Activated CD4-positive, alpha-beta T cell treated with anti-CD3 and anti-CD28 coated beads for 36 hours (primary cell): Measurements from ENCODE around the gene RUNX2. TPM values are rescaled to one million over a fixed set of nuclear protein-coding genes. Genes with fewer than 3 reads are reported as not detected.
"Not testable (repeated sequence)": the region's sequence is repeated elsewhere in the genome, so short reads cannot be mapped to it uniquely, and the experiment has no call there.

Experiments used
- ATAC-seq: fragments of 200-7000 bp; cut with Tn5 transposase; one replicate; pipeline ENCODE4 v1.10.0; 2021; ENCODE audit warnings: mild to moderate bottlenecking, moderate library complexity
- CTCF ChIA-PET: fragments of 350-600 bp; sonication (Branson Sonifier 250); formaldehyde crosslinking; loops from one replicate; lab custom pipeline; 2021; ENCODE audit warnings: antibody characterized with exemption; lab: Charles Lee
- POLR2A ChIA-PET: fragments of 350-600 bp; sonication (Branson Sonifier 250); formaldehyde crosslinking; loops from one replicate; lab custom pipeline; 2021; ENCODE audit warnings: antibody characterized with exemption, inconsistent platforms; lab: Charles Lee
- DNase-seq: peaks from one replicate; pipeline ENCODE4 v3.0.0-alpha.2; 2020
- H3K27ac Mint-ChIP-seq: one replicate; pipeline ENCODE4 v1.8.0; 2021; ENCODE audit warnings: mixed read lengths
- H3K27me3 Mint-ChIP-seq: one replicate; pipeline ENCODE4 v1.8.0; 2021; ENCODE audit warnings: mixed read lengths
- H3K36me3 Mint-ChIP-seq: one replicate; pipeline ENCODE4 v1.8.0; 2021; ENCODE audit warnings: low read depth, mixed read lengths
- H3K4me1 Mint-ChIP-seq: one replicate; pipeline ENCODE4 v1.8.0; 2021; ENCODE audit warnings: mixed read lengths
- H3K4me3 Mint-ChIP-seq: one replicate; pipeline ENCODE4 v1.8.0; 2021; ENCODE audit warnings: mild to moderate bottlenecking, moderate library complexity, mixed read lengths
- H3K9me3 Mint-ChIP-seq: one replicate; pipeline ENCODE4 v1.8.0; 2021; ENCODE audit warnings: low read depth, mixed read lengths
- intact Hi-C, 2 experiments: fragments of 100-400 bp; cut with DNase I in 1 of 2; cut with micrococcal nuclease in 1 of 2; formaldehyde crosslinking; loops; one replicate each; pipeline versions ENCODE4 v1.14.2 to v1.15.1; 2022 to 2024; cut with DNase I, micrococcal nuclease
- total RNA-seq, 2 experiments: library from RNA; stranded (reverse); gene quantifications; one replicate each; pipeline ENCODE4 v1.2.3, GENCODE V29; 2021

Gene RUNX2
- total RNA-seq, 2 experiments from 2014 or later, result 14.6 to 18.1 TPM

GRCh38 chr6:45560321-45560820 lies 232.2 kb downstream of the RUNX2 start:
- ATAC-seq, intact Hi-C loops, DNase-seq, H3K27me3 Mint-ChIP-seq, H3K9me3 Mint-ChIP-seq, H3K36me3 Mint-ChIP-seq, POLR2A ChIA-PET: not testable (repeated sequence)
- Mint-ChIP-seq H3K4me1 (peaks cover 25% of the 10 kb centered on the region), H3K27ac (peak overlapping the region; percentile 80), H3K4me3 (peak overlapping the region; percentile 16)
- CTCF ChIA-PET, result interaction anchor here (0.6 to 1.4 kb wide), 2 partner anchors 165 to 319 kb away, joined by 3 read pairs; no protein-coding TSS in a partner anchor

DNA sequence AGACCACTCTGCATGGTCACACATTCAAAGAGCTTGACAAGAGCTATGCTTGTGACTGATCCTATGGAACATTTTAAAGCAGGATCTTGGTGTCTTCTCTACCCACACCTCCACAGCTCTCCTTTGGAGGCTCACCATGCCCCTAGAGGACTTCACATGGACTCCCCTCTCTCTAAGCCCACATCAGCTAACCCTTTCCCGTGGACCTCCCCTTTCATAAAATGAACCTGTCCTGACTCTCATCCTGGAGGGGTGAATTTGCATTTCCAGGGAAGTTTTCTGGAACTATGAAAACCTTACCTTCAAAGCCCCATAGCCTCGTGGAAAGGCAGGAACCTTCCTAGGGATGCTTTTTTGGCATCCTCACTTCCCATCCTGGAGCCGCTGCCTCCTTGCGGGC lies 234.0 kb downstream of the RUNX2 start:
- ATAC-seq (no peak), DNase-seq (no peak)
- intact Hi-C loops, result no loop called here
- Mint-ChIP-seq H3K27ac (no peak overlapping the region), H3K4me1 (peaks cover 23% of the 10 kb centered on the region), H3K27me3 (peaks cover 3% of the 10 kb centered on the region), H3K36me3 (peaks cover 6% of the 10 kb centered on the region), H3K9me3 (no peaks in the 10 kb centered on the region), H3K4me3 (no peak overlapping the region)
- ChIA-PET CTCF (no interaction called here), POLR2A (no interaction called here)

- no peak for ATAC-seq
- POLR2A ChIA-PET, result interaction anchor here (0.7 kb wide), 1 partner anchor 14 kb away, joined by 3 read pairs; no protein-coding TSS in a partner anchor
- intact Hi-C loops, result no loop called here
- Mint-ChIP-seq H3K4me1 (peaks cover 23% of the 10 kb centered on the region), H3K36me3 (peaks cover 6% of the 10 kb centered on the region), H3K27ac (no peak overlapping the region), H3K4me3 (no peak overlapping the region), H3K27me3 (peaks cover 2% of the 10 kb centered on the region), H3K9me3 (no peaks in the 10 kb centered on the region)
- CTCF ChIA-PET, result interaction anchor here (0.7 to 1.3 kb wide), 2 partner anchors 359 to 952 kb away, joined by 3 read pairs; no protein-coding TSS in a partner anchor
- no peak for DNase-seq
Measured at GRCh38 chr6:45563041-45563440, 234.9 kb downstream of the RUNX2 start.

DNA sequence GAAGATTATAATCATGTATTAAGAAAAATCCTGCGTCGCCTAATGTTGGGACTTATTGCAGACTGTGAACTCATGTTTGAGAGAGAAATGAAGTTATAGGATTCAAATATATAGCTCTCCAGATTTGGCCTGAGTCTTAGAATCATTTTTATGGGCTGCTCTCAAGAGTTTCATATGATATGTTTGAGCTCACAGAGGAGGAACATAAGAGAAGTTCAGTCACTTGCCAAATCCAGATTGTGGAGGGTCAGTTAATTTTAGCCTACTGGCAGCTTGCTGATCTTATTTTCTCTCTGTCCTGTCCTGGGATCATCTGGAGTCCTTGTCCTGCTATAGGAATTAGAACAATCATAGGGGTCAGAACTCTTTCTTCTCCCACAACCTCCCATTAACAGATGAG lies 235.7 kb downstream of the RUNX2 start:
- ChIA-PET POLR2A (no interaction called here), CTCF (interaction anchor here (1.1 to 1.3 kb wide), 2 partner anchors 30 to 359 kb away, joined by 3 read pairs; no protein-coding TSS in a partner anchor)

GRCh38 chr6:45566882-45567281 lies 238.8 kb downstream of the RUNX2 start:
- peaks cover 14% of the 10 kb centered on the region for H3K4me1 Mint-ChIP-seq
- CTCF ChIA-PET, result no interaction called here
- H3K9me3 Mint-ChIP-seq, result no peaks in the 10 kb centered on the region
- no peak overlapping the region for H3K27ac Mint-ChIP-seq
- ATAC-seq (no peak), DNase-seq (no peak)
- POLR2A ChIA-PET, result no interaction called here
- peaks cover 2% of the 10 kb centered on the region for H3K27me3 Mint-ChIP-seq
- no peaks in the 10 kb centered on the region for H3K36me3 Mint-ChIP-seq
- no peak overlapping the region for H3K4me3 Mint-ChIP-seq
- intact Hi-C loops, result no loop called here

More for the DNA sequence above, 235.7 kb downstream of the RUNX2 start:
- Mint-ChIP-seq H3K4me1 (peaks cover 23% of the 10 kb centered on the region), H3K27me3 (peaks cover 2% of the 10 kb centered on the region), H3K9me3 (no peaks in the 10 kb centered on the region), H3K4me3 (no peak overlapping the region), H3K27ac (no peak overlapping the region), H3K36me3 (peaks cover 5% of the 10 kb centered on the region)
- DNase-seq, result no peak
- no peak for ATAC-seq
- intact Hi-C loops, result no loop called here

- intact Hi-C loops, result no loop called here
- Mint-ChIP-seq H3K27me3 (peaks cover 2% of the 10 kb centered on the region), H3K36me3 (no peaks in the 10 kb centered on the region), H3K4me3 (no peak overlapping the region), H3K9me3 (no peaks in the 10 kb centered on the region), H3K27ac (no peak overlapping the region), H3K4me1 (peaks cover 18% of the 10 kb centered on the region)
- ATAC-seq (no peak), DNase-seq (no peak)
- ChIA-PET CTCF (no interaction called here), POLR2A (no interaction called here)
Measured at GRCh38 chr6:45567879-45568278, 239.7 kb downstream of the RUNX2 start.

DNA sequence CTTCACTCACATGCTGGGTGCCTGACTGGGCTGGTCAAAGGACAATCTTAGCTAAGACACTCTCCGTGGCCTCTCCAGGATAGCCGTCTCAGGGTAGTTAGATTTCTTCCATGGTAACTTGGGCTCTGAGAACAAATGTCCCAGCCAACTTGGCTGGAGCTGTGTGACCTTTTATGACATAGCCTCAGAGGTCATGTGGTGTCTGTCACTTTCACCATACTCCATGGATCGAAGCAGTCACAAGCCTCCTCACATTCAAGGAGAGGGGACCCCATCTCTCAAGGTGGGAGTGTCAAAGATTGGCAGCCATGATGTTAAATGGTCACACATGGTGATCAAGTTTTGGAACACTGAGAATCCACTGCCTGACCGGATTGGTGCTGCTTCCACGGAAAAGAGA lies 240.5 kb downstream of the RUNX2 start:
- ChIA-PET POLR2A (no interaction called here), CTCF (no interaction called here)
- Mint-ChIP-seq H3K27ac (no peak overlapping the region), H3K36me3 (no peaks in the 10 kb centered on the region), H3K4me3 (no peak overlapping the region), H3K27me3 (peaks cover 2% of the 10 kb centered on the region), H3K9me3 (no peaks in the 10 kb centered on the region), H3K4me1 (peaks cover 23% of the 10 kb centered on the region)
- intact Hi-C loops, result no loop called here
- no peak for ATAC-seq
- DNase-seq, result no peak

DNA sequence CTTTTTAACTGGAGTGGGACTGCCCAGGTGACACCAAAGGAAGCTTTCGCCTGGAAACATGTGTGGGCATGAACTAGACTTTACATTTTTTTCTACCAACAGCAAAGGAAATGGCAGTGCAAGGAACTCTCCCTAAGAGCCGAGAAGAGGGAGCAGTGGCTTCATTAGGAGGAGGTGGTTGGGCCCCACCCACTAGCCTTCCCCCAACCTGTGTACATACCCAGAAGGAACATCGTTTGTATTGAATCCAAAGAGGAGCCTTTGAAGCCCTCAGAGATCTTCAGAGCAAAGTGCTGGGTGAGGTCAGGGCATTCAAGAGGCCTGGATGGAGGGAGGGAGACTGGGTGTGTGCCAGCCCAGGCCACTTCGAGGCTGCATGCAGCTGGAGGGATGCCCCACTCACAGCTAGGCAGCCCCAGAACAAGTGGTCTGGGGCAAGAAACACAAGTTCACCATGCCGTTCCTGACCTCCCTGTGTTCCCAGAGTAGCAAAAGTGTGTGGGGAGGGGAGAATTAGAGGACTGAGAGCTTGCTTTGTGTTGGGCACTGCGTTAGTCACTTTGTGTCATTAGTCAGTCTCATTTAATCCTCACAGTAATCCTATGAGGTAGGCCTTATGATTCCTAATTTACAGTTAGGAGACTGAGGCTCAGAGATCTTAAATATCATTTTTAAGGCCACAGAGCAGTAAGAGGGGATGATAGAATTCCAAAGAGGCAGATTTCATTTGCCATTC lies 241.2 kb downstream of the RUNX2 start:
- Mint-ChIP-seq H3K4me3 (no peak overlapping the region), H3K36me3 (no peaks in the 10 kb centered on the region), H3K27me3 (peaks cover 1% of the 10 kb centered on the region), H3K27ac (no peak overlapping the region), H3K9me3 (no peaks in the 10 kb centered on the region), H3K4me1 (peaks cover 23% of the 10 kb centered on the region)
- intact Hi-C loops, result no loop called here
- ATAC-seq (peak; percentile 30), DNase-seq (no peak)
- ChIA-PET POLR2A (no interaction called here), CTCF (no interaction called here)

- no peaks in the 10 kb centered on the region for H3K27me3 Mint-ChIP-seq
- no peaks in the 10 kb centered on the region for H3K36me3 Mint-ChIP-seq
- POLR2A ChIA-PET, result no interaction called here
- intact Hi-C loops, result no loop called here
- H3K27ac Mint-ChIP-seq, result no peak overlapping the region
- ATAC-seq (peak; percentile 61), DNase-seq (no peak)
- no peak overlapping the region for H3K4me3 Mint-ChIP-seq
- peaks cover 23% of the 10 kb centered on the region for H3K4me1 Mint-ChIP-seq
- H3K9me3 Mint-ChIP-seq, result no peaks in the 10 kb centered on the region
- CTCF ChIA-PET, result interaction anchor here (1.8 kb wide), 1 partner anchor 915 kb away, joined by 5 read pairs; no protein-coding TSS in a partner anchor
Measured at GRCh38 chr6:45571159-45571558, 243.0 kb downstream of the RUNX2 start.

DNA sequence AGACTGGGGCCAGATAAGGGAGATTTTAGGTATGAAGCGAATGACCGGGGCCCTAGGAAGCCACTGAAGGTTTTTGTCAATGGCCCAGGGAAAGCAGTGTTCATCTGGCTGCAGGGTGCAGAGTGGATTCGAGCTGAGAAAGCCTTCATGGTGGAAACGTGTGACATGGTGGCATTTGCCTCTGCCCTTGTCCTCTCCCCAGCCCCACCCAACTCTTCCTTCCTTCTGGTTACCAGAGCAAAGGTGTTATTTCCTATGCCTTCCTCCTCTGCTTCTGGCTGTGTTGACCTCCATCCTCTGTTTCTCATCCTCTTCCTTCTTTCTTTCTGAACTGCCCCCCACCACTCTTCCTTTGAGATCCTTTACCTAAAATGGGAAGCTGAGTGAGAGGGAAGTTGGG lies 244.7 kb downstream of the RUNX2 start:
- Mint-ChIP-seq H3K4me3 (no peak overlapping the region), H3K4me1 (peaks cover 23% of the 10 kb centered on the region), H3K36me3 (no peaks in the 10 kb centered on the region), H3K27me3 (no peaks in the 10 kb centered on the region), H3K9me3 (no peaks in the 10 kb centered on the region), H3K27ac (no peak overlapping the region)
- ChIA-PET CTCF (interaction anchor here (0.7 to 1.8 kb wide), 2 partner anchors 16 to 917 kb away, joined by 3 to 5 read pairs; no protein-coding TSS in a partner anchor), POLR2A (no interaction called here)
- ATAC-seq (no peak), DNase-seq (no peak)
- intact Hi-C loops, result no loop called here

DNA sequence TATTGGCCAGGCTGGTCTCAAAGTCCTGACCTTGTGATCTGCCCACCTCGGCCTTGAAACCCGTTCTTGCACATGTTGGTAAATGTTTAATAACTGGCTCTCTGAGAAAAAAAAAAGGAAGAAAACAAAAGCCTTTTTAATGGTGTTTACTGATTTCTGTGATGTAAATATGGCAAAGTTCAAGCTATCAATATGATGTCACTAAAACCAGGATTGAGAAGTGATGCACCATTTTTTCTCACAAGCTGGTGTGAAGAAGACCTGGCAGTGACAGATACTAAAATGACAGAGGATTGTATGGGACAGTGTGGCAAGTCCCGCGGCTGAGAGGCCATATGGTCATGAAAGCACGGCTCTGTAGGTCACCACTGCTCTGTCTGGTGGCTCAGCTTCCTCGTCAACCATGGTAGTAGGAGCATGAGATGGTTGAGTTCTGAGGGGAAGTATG lies 245.9 kb downstream of the RUNX2 start:
- no peaks in the 10 kb centered on the region for H3K27me3 Mint-ChIP-seq
- intact Hi-C loops, result no loop called here
- no peak for ATAC-seq
- no peak overlapping the region for H3K27ac Mint-ChIP-seq
- DNase-seq, result no peak
- no peaks in the 10 kb centered on the region for H3K36me3 Mint-ChIP-seq
- CTCF ChIA-PET, result interaction anchor here (0.7 kb wide), 1 partner anchor 140 kb away, joined by 3 read pairs; no protein-coding TSS in a partner anchor
- no peaks in the 10 kb centered on the region for H3K9me3 Mint-ChIP-seq
- peaks cover 18% of the 10 kb centered on the region for H3K4me1 Mint-ChIP-seq
- POLR2A ChIA-PET, result no interaction called here
- H3K4me3 Mint-ChIP-seq, result no peak overlapping the region

DNA sequence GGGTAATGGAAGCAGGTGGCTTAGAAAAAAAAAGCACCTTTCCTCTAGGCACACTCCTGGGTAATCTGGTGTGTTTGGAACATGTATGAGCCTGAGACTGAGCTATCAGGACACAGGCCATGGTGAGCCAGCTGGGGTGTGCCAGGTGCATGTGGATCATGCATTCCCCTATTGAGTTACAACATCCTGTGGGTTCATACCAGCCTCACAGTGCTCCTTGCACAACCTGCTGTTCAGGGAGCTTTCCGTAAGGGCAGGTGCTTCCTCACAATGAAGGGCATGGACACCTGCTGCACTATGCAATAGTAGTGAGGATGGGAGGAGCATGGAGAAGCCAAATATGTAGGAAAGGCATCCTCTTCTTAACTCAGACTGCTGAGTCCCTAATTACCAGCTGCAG lies 246.8 kb downstream of the RUNX2 start:
- Mint-ChIP-seq H3K27me3 (no peaks in the 10 kb centered on the region), H3K4me3 (no peak overlapping the region), H3K27ac (no peak overlapping the region), H3K36me3 (no peaks in the 10 kb centered on the region), H3K4me1 (peaks cover 14% of the 10 kb centered on the region), H3K9me3 (no peaks in the 10 kb centered on the region)
- ATAC-seq (no peak), DNase-seq (no peak)
- CTCF ChIA-PET, result interaction anchor here (0.7 kb wide), 1 partner anchor 430 kb away, joined by 6 read pairs; no protein-coding TSS in a partner anchor
- intact Hi-C loops, result no loop called here
- POLR2A ChIA-PET, result no interaction called here
